IMR-90 (cell line): ENCODE data around the gene CDKAL1. TPM values are rescaled to one million over a fixed set of nuclear protein-coding genes. Genes with fewer than 3 reads are reported as not detected.

Experiments used
- ATAC-seq: fragments of 200-7000 bp; cut with Tn5 transposase; 2 replicates; pipeline ENCODE4 v1.9.1; 2020; ENCODE audit warnings: low read depth, mild to moderate bottlenecking, moderate library complexity
- BruUV-seq: library from RNA; stranded (reverse); fragments of 400-500 nt; replicated peaks from 2 replicates; lab custom pipeline; 2021; lab: Mats Ljungman, UMichigan
- CTCF ChIA-PET: fragments of 300-600 bp; formaldehyde crosslinking; extraction: SDS; loops from one replicate; lab custom pipeline; 2021; ENCODE audit warnings: antibody characterized with exemption; lab: Yijun Ruan, JAX
- POLR2A ChIA-PET: fragments of 300-600 bp; sonication (Branson Sonifier 250); formaldehyde crosslinking; loops from one replicate; lab custom pipeline; 2022; ENCODE audit warnings: antibody characterized with exemption; ENCODE audit not compliant: unreplicated experiment; lab: Charles Lee
- DNase-seq: peaks from one replicate; pipeline ENCODE4 v3.0.0; 2013
- H2AFZ ChIP-seq: replicated peaks from 2 replicates; pipeline ENCODE3; 2013; ENCODE audit warnings: low read length, mild to moderate bottlenecking; ENCODE audit not compliant: poor library complexity
- H2AK5ac ChIP-seq: 2 replicates; pipeline ENCODE4 v1.6.1; 2013; ENCODE audit warnings: low read depth, low read length, inconsistent platforms
- H2AK9ac ChIP-seq: replicated peaks from 2 replicates; pipeline ENCODE3; 2013; ENCODE audit warnings: mild to moderate bottlenecking, low read depth, low read length, moderate library complexity; ENCODE audit not compliant: poor library complexity
- H2BK120ac ChIP-seq: 2 replicates; pipeline ENCODE4 v1.6.1; 2013; ENCODE audit warnings: low read depth, low read length, inconsistent platforms
- H2BK15ac ChIP-seq: 3 replicates; pipeline ENCODE4 v1.6.1; 2013; ENCODE audit warnings: low read depth, low read length, inconsistent platforms
- H2BK20ac ChIP-seq: 2 replicates; pipeline ENCODE4 v1.6.1; 2013; ENCODE audit warnings: low read depth, mild to moderate bottlenecking, inconsistent platforms, low read length, moderate library complexity
- H2BK5ac ChIP-seq: 2 replicates; pipeline ENCODE4 v1.6.1; 2013; ENCODE audit warnings: mild to moderate bottlenecking, low read depth, low read length, inconsistent platforms; ENCODE audit not compliant: poor library complexity, severe bottlenecking
- H3K14ac ChIP-seq: replicated peaks from 2 replicates; pipeline ENCODE4 v1.6.1; 2013; ENCODE audit warnings: low read depth, low read length, inconsistent platforms
- H3K18ac ChIP-seq: 2 replicates; pipeline ENCODE4 v1.6.1; 2013; ENCODE audit warnings: low read depth, low read length, control low read depth
- H3K23ac ChIP-seq: 2 replicates; pipeline ENCODE4 v1.6.1; 2013; ENCODE audit warnings: low read depth, low read length, inconsistent platforms
- H3K27ac ChIP-seq: 2 replicates; pipeline ENCODE4 v1.5.1; 2013; ENCODE audit warnings: mild to moderate bottlenecking, control low read depth, low read length; ENCODE audit not compliant: insufficient read depth
- H3K27me3 ChIP-seq: 2 replicates; pipeline ENCODE4 v1.6.1; 2013; ENCODE audit warnings: low read length; ENCODE audit not compliant: control insufficient read depth, insufficient read depth
- H3K36me3 ChIP-seq: 2 replicates; pipeline ENCODE4 v1.6.1; 2013; ENCODE audit warnings: low read length, mixed read lengths; ENCODE audit not compliant: control insufficient read depth, insufficient read depth
- H3K4ac ChIP-seq: 2 replicates; pipeline ENCODE4 v1.6.1; 2013; ENCODE audit warnings: low read depth, low read length, inconsistent platforms
- H3K4me1 ChIP-seq: 2 replicates; pipeline ENCODE4 v1.6.1; 2013; ENCODE audit warnings: low read length, mixed read lengths; ENCODE audit not compliant: control insufficient read depth, insufficient read depth
- H3K4me2 ChIP-seq: 2 replicates; pipeline ENCODE4 v1.6.1; 2013; ENCODE audit warnings: low read depth, mild to moderate bottlenecking, control low read depth, low read length, moderate library complexity
- H3K4me3 ChIP-seq: 2 replicates; pipeline ENCODE4 v1.5.1; 2013; ENCODE audit warnings: low read depth, mild to moderate bottlenecking, control low read depth, low read length, moderate library complexity; ENCODE audit not compliant: insufficient read depth
- H3K56ac ChIP-seq: 2 replicates; pipeline ENCODE4 v1.6.1; 2013; ENCODE audit warnings: low read length, inconsistent platforms; ENCODE audit not compliant: insufficient read depth; ENCODE audit errors: extremely low read depth
- H3K79me1 ChIP-seq, 2 experiments: 2 replicates each; pipeline ENCODE4 v1.6.1; 2013; ENCODE audit warnings: low read length in 2 of 2, inconsistent platforms in 1 of 2, low read depth in 1 of 2
- H3K9ac ChIP-seq: 2 replicates; pipeline ENCODE4 v1.6.1; 2013; ENCODE audit warnings: low read depth, low read length, control low read depth
- H3K9me1 ChIP-seq: 2 replicates; pipeline ENCODE4 v1.6.1; 2013; ENCODE audit warnings: low read length, inconsistent platforms; ENCODE audit not compliant: insufficient read depth
- H3K9me3 ChIP-seq: 2 replicates; pipeline ENCODE4 v1.6.1; 2013; ENCODE audit warnings: low read length; ENCODE audit not compliant: control insufficient read depth, insufficient read depth
- H4K20me1 ChIP-seq: 2 replicates; pipeline ENCODE4 v1.6.1; 2013; ENCODE audit warnings: low read length, inconsistent platforms; ENCODE audit not compliant: insufficient read depth
- H4K5ac ChIP-seq: 2 replicates; pipeline ENCODE4 v1.6.1; 2013; ENCODE audit warnings: mild to moderate bottlenecking, low read depth, low read length, control low read depth
- H4K8ac ChIP-seq, 2 experiments: 2 replicates each; pipeline ENCODE4 v1.6.1; 2013; ENCODE audit warnings: low read depth in 2 of 2, low read length in 2 of 2, control low read depth in 1 of 2, inconsistent platforms in 1 of 2
- H4K91ac ChIP-seq: 2 replicates; pipeline ENCODE4 v1.6.1; 2013; ENCODE audit warnings: low read depth, low read length, inconsistent platforms; ENCODE audit not compliant: insufficient read depth
- MAFK ChIP-seq: IDR thresholded peaks from 2 replicates; pipeline ENCODE4 v1.6.1; 2012; ENCODE audit warnings: low read depth, low read length, improper control_type of control experiment
- NFE2L2 ChIP-seq: fragments of 150-350 bp; IDR thresholded peaks from 2 replicates; pipeline ENCODE4 v1.6.1; 2016; ENCODE audit warnings: low read depth, mild to moderate bottlenecking, low read length
- RFX5 ChIP-seq: IDR thresholded peaks from 2 replicates; pipeline ENCODE4 v1.8.0; 2012; ENCODE audit warnings: low read depth, mild to moderate bottlenecking, low read length, moderate library complexity
- dilution Hi-C: fragments of 300-500 bp; cut with HindIII; formaldehyde crosslinking; loops from one replicate; pipeline ENCODE4 v1.14.3; 2018; ENCODE audit warnings: low sequenced_read_pairs; ENCODE audit not compliant: unreplicated experiment
- in situ Hi-C: fragments of 300-500 bp; cut with MboI; formaldehyde crosslinking; loops from 3 replicates; pipeline ENCODE4 v1.14.3; 2019; ENCODE audit warnings: low sequenced_read_pairs, inconsistent platforms, mixed read lengths
- intact Hi-C: fragments of 100-400 bp; cut with micrococcal nuclease; formaldehyde crosslinking; loops from 2 replicates; pipeline ENCODE4 v1.10.0; 2022
- polyA plus RNA-seq, 3 experiments: library from polyadenylated mRNA; depleted of rRNA; stranded (reverse); fragments of >200 nt; gene quantifications; 2 replicates each; pipeline ENCODE4 v1.2.3, GENCODE V29; 2012; ENCODE audit warnings: low replicate concordance in 1 of 3
- total RNA-seq: library from RNA; depleted of rRNA; stranded (reverse); fragments of >200 nt; gene quantifications from 2 replicates; pipeline ENCODE4 v1.2.3, GENCODE V29; 2012

The CDKAL1 gene
- total and polyA plus RNA-seq, 2 of the 4 experiments (the other 2 are of a cell fraction) = 3.7 to 13.1 TPM

DNA sequence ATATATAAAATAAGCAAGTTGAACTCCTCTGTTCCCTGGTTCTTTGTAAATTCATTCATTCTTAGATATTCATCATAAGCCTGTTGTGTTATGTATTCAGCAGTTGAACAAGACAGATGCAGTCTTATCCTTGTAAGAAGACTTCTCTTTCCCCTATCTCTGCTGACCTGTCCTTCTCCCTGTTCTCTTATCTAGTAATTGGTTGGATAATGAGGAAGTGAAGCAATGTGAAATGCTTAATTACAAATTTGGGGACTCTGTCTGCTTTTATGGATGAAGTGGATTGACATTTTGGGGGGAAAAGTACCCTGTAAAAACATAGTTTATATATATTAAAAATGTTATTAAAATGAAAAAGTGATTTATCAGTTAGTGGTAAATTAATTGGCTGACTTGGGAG, 37.0 kb downstream of the CDKAL1 start:
- no peak overlapping the region for H2BK15ac ChIP-seq
- ChIA-PET POLR2A (no interaction called here), CTCF (no interaction called here)
- H3K23ac ChIP-seq = no peak overlapping the region
- H3K18ac ChIP-seq = no peak overlapping the region
- no peak overlapping the region for H4K91ac ChIP-seq
- no peak for ATAC-seq
- H2BK20ac ChIP-seq = no peak overlapping the region
- no peak overlapping the region for H3K4me3 ChIP-seq
- no peaks in the 10 kb centered on the region for H4K20me1 ChIP-seq
- TF ChIP-seq MAFK (no peak), RFX5 (no peak), NFE2L2 (no peak)
- no peak overlapping the region for H3K27ac ChIP-seq
- no peak overlapping the region for H3K56ac ChIP-seq
- no peak overlapping the region for H3K14ac ChIP-seq
- H3K36me3 ChIP-seq = no peaks in the 10 kb centered on the region
- dilution Hi-C loops (no loop called here), intact Hi-C loops (no loop called here), in situ Hi-C loops (loop anchor here (25.0 kb wide), 1 partner anchor 1566 kb away; no protein-coding TSS in a partner anchor)
- no peak overlapping the region for H3K4ac ChIP-seq
- H3K4me1 ChIP-seq = no peaks in the 10 kb centered on the region
- no peaks in the 10 kb centered on the region for H3K9me1 ChIP-seq
- H2AFZ ChIP-seq = no peak overlapping the region
- no peaks in the 10 kb centered on the region for H3K9me3 ChIP-seq
- no peak overlapping the region for H2AK9ac ChIP-seq
- H2BK120ac ChIP-seq = no peak overlapping the region
- H3K79me1 ChIP-seq = peaks cover 3 to 4% of the 10 kb centered on the region in 2 experiments; a peak in 1 of 4 replicates
- no peak overlapping the region for H2AK5ac ChIP-seq
- no TSS peak for BruUV-seq
- DNase-seq = no peak
- H3K27me3 ChIP-seq = no peaks in the 10 kb centered on the region
- no peak overlapping the region for H3K9ac ChIP-seq
- no peak overlapping the region for H3K4me2 ChIP-seq
- no peak overlapping the region for H4K5ac ChIP-seq
- no peak overlapping the region for H2BK5ac ChIP-seq
- H4K8ac ChIP-seq = no peak overlapping the region
